HepG2 (cell line): ENCODE measurements around the gene PCDHGA10.

Experiments
- BHLHE40 ChIP-seq: IDR thresholded peaks from 2 replicates; pipeline ENCODE4 v1.6.1; 2011; ENCODE audit warnings: low read length, improper control_type of control experiment
- EHMT2 ChIP-seq: fragments of 200-600 bp; sonication (generic); IDR thresholded peaks from 2 replicates; pipeline ENCODE4 v1.7.0; 2017; ENCODE audit warnings: antibody characterized with exemption, low read depth, low read length, borderline replicate concordance
- MAX ChIP-seq: IDR thresholded peaks from 2 replicates; pipeline ENCODE4 v1.6.1; 2012; ENCODE audit warnings: inconsistent platforms
- MBNL3 ChIP-seq: fragments of 250-450 bp; sonication (Bioruptor Pico); conservative IDR thresholded peaks from 2 replicates; pipeline ENCODE4 v1.8.0; 2022; ENCODE audit warnings: mild to moderate bottlenecking, inconsistent platforms
- PBX3 ChIP-seq: sonication (generic); formaldehyde crosslinking; IDR thresholded peaks from 2 replicates; pipeline ENCODE4 v1.8.1; 2023; ENCODE audit warnings: missing genetic modification reagents, inconsistent platforms, borderline replicate concordance
- TP53 ChIP-seq: sonication (generic); formaldehyde crosslinking; conservative IDR thresholded peaks from 2 replicates; pipeline ENCODE4 v1.4.0; 2020; ENCODE audit warnings: missing genetic modification reagents
- USF2 ChIP-seq, 2 experiments: sonication (generic) in 1 of 2; formaldehyde crosslinking in 1 of 2; IDR thresholded peaks; 2 replicates each; pipeline versions ENCODE4 v1.5.1 to v1.6.1; 2011 to 2020; ENCODE audit warnings: borderline replicate concordance in 1 of 2, low read depth in 1 of 2, low read length in 1 of 2, mild to moderate bottlenecking in 1 of 2, missing genetic modification reagents in 1 of 2, moderate library complexity in 1 of 2
- ZSCAN21 ChIP-seq: sonication (generic); formaldehyde crosslinking; IDR thresholded peaks from 2 replicates; pipeline ENCODE4 v1.8.0; 2022; ENCODE audit warnings: mild to moderate bottlenecking, missing genetic modification reagents, moderate library complexity, borderline replicate concordance
- TF ChIP-seq, protein P1 (sequence below): IDR thresholded peaks from 2 replicates; pipeline ENCODE4 v1.6.1; 2018; ENCODE audit warnings: missing genetic modification reagents, mild to moderate bottlenecking, missing compliant biosample characterization

GRCh38 chr5:141465351-141465750, 52.6 kb downstream of the PCDHGA10 start:
- no peak for TF ChIP-seq MAX
- TF ChIP-seq USF2 (IDR thresholded peaks at IDR 0.05; ENCODE audit: low read depth, low read length) = no peak
- TF ChIP-seq USF2 (CRISPR knock-in tag; IDR thresholded peaks at IDR 0.05; ENCODE audit: borderline replicate concordance) = no peak
- TF ChIP-seq EHMT2 = no peak
- no peak for TF ChIP-seq MBNL3 (CRISPR knock-in tag)
- TF ChIP-seq BHLHE40 = no peak
- TF ChIP-seq, protein P1, sequence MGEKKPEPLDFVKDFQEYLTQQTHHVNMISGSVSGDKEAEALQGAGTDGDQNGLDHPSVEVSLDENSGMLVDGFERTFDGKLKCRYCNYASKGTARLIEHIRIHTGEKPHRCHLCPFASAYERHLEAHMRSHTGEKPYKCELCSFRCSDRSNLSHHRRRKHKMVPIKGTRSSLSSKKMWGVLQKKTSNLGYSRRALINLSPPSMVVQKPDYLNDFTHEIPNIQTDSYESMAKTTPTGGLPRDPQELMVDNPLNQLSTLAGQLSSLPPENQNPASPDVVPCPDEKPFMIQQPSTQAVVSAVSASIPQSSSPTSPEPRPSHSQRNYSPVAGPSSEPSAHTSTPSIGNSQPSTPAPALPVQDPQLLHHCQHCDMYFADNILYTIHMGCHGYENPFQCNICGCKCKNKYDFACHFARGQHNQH (CRISPR knock-in tag) = no peak
- TF ChIP-seq TP53 (CRISPR knock-in tag) = no peak
- TF ChIP-seq PBX3 = no peak
- TF ChIP-seq ZSCAN21 = no peak
